Hepatocyte (in vitro differentiated cells): ENCODE measurements around the gene CAPN2. TPM values are rescaled to one million over a fixed set of nuclear protein-coding genes. Genes with fewer than 3 reads are reported as not detected.

Experiments
- DNase-seq: peaks from one replicate; pipeline ENCODE4 v3.0.0-alpha.2; 2016; ENCODE audit warnings: low spot score
- H2AFZ ChIP-seq: fragments of 200-600 bp; sonication (generic); 2 replicates; pipeline ENCODE4 v1.6.0; 2016; ENCODE audit warnings: antibody characterized with exemption, mild to moderate bottlenecking
- H3K27ac ChIP-seq: fragments of 200-600 bp; sonication (generic); 2 replicates; pipeline ENCODE4 v1.5.1; 2016; ENCODE audit warnings: mild to moderate bottlenecking
- H3K27me3 ChIP-seq: fragments of 200-600 bp; sonication (generic); 2 replicates; pipeline ENCODE4 v1.6.1; 2016
- H3K36me3 ChIP-seq: fragments of 200-600 bp; sonication (generic); replicated peaks from 2 replicates; pipeline ENCODE4 v1.5.1; 2016; ENCODE audit warnings: low read depth; ENCODE audit not compliant: insufficient read depth
- H3K4me1 ChIP-seq: fragments of 200-600 bp; sonication (generic); 2 replicates; pipeline ENCODE4 v1.5.1; 2016; ENCODE audit warnings: mild to moderate bottlenecking, moderate library complexity; ENCODE audit not compliant: insufficient read depth
- H3K4me2 ChIP-seq: fragments of 200-600 bp; sonication (generic); 2 replicates; pipeline ENCODE4 v1.6.0; 2016
- H3K4me3 ChIP-seq: fragments of 200-600 bp; sonication (generic); 2 replicates; pipeline ENCODE4 v1.5.1; 2016; ENCODE audit warnings: mild to moderate bottlenecking
- H3K79me2 ChIP-seq: fragments of 200-600 bp; sonication (generic); 2 replicates; pipeline ENCODE4 v1.6.0; 2017; ENCODE audit warnings: mild to moderate bottlenecking
- H3K9me2 ChIP-seq: fragments of 200-600 bp; sonication (generic); replicated peaks from 2 replicates; pipeline ENCODE4 v1.6.0; 2017; ENCODE audit warnings: mild to moderate bottlenecking; ENCODE audit not compliant: insufficient read depth
- H3K9me3 ChIP-seq: fragments of 200-600 bp; sonication (generic); 2 replicates; pipeline ENCODE4 v1.5.1; 2016; ENCODE audit warnings: low read depth, mild to moderate bottlenecking
- H4K20me1 ChIP-seq: fragments of 200-600 bp; sonication (generic); 2 replicates; pipeline ENCODE4 v1.6.0; 2016; ENCODE audit warnings: mild to moderate bottlenecking; ENCODE audit not compliant: insufficient read depth, poor library complexity, severe bottlenecking
- EZH2 ChIP-seq: fragments of 200-600 bp; sonication (generic); IDR thresholded peaks from 2 replicates; pipeline ENCODE4 v1.6.1; 2016; ENCODE audit warnings: antibody characterized with exemption, mild to moderate bottlenecking, borderline replicate concordance
- EZH2phosphoT487 ChIP-seq: fragments of 200-600 bp; sonication (generic); IDR thresholded peaks from one replicate; pipeline ENCODE4 v1.6.1; 2018; ENCODE audit warnings: antibody characterized with exemption, mild to moderate bottlenecking, low read depth, moderate library complexity; ENCODE audit not compliant: unreplicated experiment, severe bottlenecking
- WGBS: methylation state at CpG from one replicate; pipeline ENCODE4 v1.1.6; 2016; ENCODE audit warnings: low lambda C conversion rate; ENCODE audit errors: missing lambda C conversion rate; 5-methylcytosine and 5-hydroxymethylcytosine counted together
- polyA plus RNA-seq: library from polyadenylated mRNA; unstranded; fragments of >200 nt; fragmentation: Nextera tagmentation; extraction: Ambion mirVana; gene quantifications from 2 replicates; pipeline ENCODE4 v1.2.1, GENCODE V29; 2016
- small RNA-seq: library from RNA; depleted of rRNA; stranded (forward); fragments of <200 nt; gene quantifications from one replicate; pipeline ENCODE3, GENCODE V24; 2014
- total RNA-seq: library from RNA; depleted of rRNA; stranded (reverse); fragments of >200 nt; gene quantifications from 2 replicates; pipeline ENCODE4 v1.2.3, GENCODE V29; 2014
- TF ChIP-seq, protein P1 (sequence below): fragments of 200-600 bp; sonication (generic); IDR thresholded peaks from 2 replicates; pipeline ENCODE4 v1.5.1; 2016; ENCODE audit warnings: antibody characterized with exemption, mild to moderate bottlenecking; ENCODE audit not compliant: poor library complexity

Gene CAPN2
- total and polyA plus RNA-seq, 2 experiments from 2014 or later = 147 to 162 TPM

- H3K27me3 ChIP-seq = no peaks in the 10 kb centered on the region
- no peaks in the 10 kb centered on the region for H3K36me3 ChIP-seq
- no peak overlapping the region for H3K4me3 ChIP-seq
- no peak overlapping the region for H3K27ac ChIP-seq
- no peaks in the 10 kb centered on the region for H3K4me1 ChIP-seq
- WGBS = 93% methylated on average over 9 of the region's 9 CpGs
- H3K4me2 ChIP-seq = no peak overlapping the region
- no peak overlapping the region for H2AFZ ChIP-seq
- H4K20me1 ChIP-seq = peaks cover 82% of the 10 kb centered on the region
- DNase-seq = no peak
- no peaks in the 10 kb centered on the region for H3K9me3 ChIP-seq
- peaks cover 91% of the 10 kb centered on the region for H3K79me2 ChIP-seq
- TF ChIP-seq EZH2phosphoT487 (no peak), EZH2 (no peak)
- TF ChIP-seq, protein P1, sequence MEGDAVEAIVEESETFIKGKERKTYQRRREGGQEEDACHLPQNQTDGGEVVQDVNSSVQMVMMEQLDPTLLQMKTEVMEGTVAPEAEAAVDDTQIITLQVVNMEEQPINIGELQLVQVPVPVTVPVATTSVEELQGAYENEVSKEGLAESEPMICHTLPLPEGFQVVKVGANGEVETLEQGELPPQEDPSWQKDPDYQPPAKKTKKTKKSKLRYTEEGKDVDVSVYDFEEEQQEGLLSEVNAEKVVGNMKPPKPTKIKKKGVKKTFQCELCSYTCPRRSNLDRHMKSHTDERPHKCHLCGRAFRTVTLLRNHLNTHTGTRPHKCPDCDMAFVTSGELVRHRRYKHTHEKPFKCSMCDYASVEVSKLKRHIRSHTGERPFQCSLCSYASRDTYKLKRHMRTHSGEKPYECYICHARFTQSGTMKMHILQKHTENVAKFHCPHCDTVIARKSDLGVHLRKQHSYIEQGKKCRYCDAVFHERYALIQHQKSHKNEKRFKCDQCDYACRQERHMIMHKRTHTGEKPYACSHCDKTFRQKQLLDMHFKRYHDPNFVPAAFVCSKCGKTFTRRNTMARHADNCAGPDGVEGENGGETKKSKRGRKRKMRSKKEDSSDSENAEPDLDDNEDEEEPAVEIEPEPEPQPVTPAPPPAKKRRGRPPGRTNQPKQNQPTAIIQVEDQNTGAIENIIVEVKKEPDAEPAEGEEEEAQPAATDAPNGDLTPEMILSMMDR = no peak
- no peaks in the 10 kb centered on the region for H3K9me2 ChIP-seq
Observed at GRCh38 chr1:223824287-223824686, 111.9 kb downstream of the CAPN2 start.

GRCh38 chr1:223824712-223825111 lies 112.4 kb downstream of the CAPN2 start:
- H3K4me2 ChIP-seq = no peak overlapping the region
- no peak overlapping the region for H3K4me3 ChIP-seq
- H3K4me1 ChIP-seq = no peaks in the 10 kb centered on the region
- WGBS = 92% methylated on average over 4 of the region's 4 CpGs
- peaks cover 95% of the 10 kb centered on the region for H3K79me2 ChIP-seq
- peaks cover 86% of the 10 kb centered on the region for H4K20me1 ChIP-seq
- no peaks in the 10 kb centered on the region for H3K36me3 ChIP-seq
- H3K27me3 ChIP-seq = no peaks in the 10 kb centered on the region
- DNase-seq = no peak
- no peaks in the 10 kb centered on the region for H3K9me2 ChIP-seq
- no peak overlapping the region for H3K27ac ChIP-seq
- H2AFZ ChIP-seq = no peak overlapping the region
- no peak for TF ChIP-seq EZH2
- TF ChIP-seq, protein P1 = no peak
- TF ChIP-seq EZH2phosphoT487 = no peak
- H3K9me3 ChIP-seq = no peaks in the 10 kb centered on the region

Small RNA genes lying within 50 kb of the gene (small RNA-seq; reads per million reads assigned to genes)
- gene RNU6-1248P = not detected

Other genes with a start within 250 kb of the CAPN2 start
- gene CAPN8, start 46.8 kb upstream of the CAPN2 start, total RNA-seq = 10.8 and 16.4 TPM in 2 replicates
- 18.0 and 28.6 TPM in 2 replicates for gene CAPN8, start 46.8 kb upstream of the CAPN2 start, polyA plus RNA-seq
- gene TP53BP2, start 133.4 kb downstream of the CAPN2 start, total RNA-seq = 53.0 and 57.8 TPM in 2 replicates
- gene TP53BP2, start 133.4 kb downstream of the CAPN2 start, polyA plus RNA-seq = 27.5 and 31.6 TPM in 2 replicates